ENCODE measurements around the gene NR5A2.

DNA sequence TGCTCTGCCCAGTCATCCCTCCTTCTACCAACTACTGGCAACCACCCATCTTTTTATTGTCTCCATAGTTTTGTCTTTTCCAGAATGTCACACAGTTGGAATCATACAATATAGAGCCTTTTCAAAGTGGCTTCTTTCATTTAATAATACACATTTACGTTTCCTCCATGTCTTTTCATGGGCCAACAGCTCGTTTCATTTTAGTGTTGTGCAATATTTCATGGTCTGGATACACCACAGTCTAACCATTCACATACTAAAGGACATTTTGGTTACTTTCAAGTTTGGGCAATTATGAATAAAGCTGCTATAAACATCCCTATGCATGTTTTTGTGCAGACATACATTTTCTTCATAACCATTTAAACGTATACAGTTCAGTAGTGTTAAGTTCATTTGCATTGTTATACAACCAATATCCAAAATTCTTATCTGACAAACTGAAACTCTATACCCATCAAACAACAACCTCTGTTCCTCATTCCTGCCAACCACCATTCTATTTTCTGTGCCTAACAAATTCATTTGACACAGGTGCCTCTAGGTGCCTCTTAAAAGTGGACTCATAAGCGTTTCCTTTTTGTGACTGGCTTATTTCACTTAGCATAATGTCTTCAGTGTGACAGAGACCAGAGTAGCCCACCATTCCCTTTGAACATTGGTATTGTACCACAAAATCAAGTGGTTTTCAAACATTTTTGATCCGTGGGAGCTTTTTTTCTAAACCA is 138.1 kb downstream of the NR5A2 start:
- TF ChIP-seq SP1 (IDR thresholded peaks at IDR 0.05) (no peak), TARDBP (IDR thresholded peaks at IDR 0.05) (no peak), L3MBTL2 (conservative IDR thresholded peaks at IDR 0.05) (no peak), FOXA1 (IDR thresholded peaks at IDR 0.05) (no peak), FOXK2 (IDR thresholded peaks at IDR 0.05) (no peak), SUZ12 (IDR thresholded peaks at IDR 0.05) (no peak)

Measured in HEK293T (cell line).